GM12874 (cell line): ENCODE data around the gene SAMD4A.

ENCODE experiments used
- TF ChIP-seq, protein P1 (sequence below): IDR thresholded peaks from 2 replicates; pipeline ENCODE4 v1.5.1; 2011; ENCODE audit warnings: low read depth, mild to moderate bottlenecking, control low read depth, low read length, moderate library complexity; ENCODE audit not compliant: insufficient read depth

The SAMD4A gene

DNA sequence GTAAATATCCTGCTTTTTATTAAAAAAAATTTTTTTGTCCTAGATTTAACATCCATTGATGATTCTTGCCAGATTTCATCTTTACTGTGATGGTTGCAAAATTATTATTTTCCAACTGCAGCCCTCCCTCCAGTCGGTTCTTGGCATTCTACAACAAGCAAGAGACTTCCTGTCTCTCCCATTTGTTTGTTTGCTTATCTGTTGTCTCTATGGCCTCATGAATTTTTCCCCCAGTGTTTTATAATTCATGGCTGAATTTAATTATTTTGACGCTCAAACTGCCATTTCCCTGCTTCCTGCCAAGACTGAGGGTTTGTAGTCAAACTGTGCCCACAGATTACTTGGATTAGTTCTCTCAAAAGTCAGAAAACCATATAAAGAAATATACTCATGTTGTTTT lies 31.3 kb upstream of the SAMD4A start:
- TF ChIP-seq, protein P1, sequence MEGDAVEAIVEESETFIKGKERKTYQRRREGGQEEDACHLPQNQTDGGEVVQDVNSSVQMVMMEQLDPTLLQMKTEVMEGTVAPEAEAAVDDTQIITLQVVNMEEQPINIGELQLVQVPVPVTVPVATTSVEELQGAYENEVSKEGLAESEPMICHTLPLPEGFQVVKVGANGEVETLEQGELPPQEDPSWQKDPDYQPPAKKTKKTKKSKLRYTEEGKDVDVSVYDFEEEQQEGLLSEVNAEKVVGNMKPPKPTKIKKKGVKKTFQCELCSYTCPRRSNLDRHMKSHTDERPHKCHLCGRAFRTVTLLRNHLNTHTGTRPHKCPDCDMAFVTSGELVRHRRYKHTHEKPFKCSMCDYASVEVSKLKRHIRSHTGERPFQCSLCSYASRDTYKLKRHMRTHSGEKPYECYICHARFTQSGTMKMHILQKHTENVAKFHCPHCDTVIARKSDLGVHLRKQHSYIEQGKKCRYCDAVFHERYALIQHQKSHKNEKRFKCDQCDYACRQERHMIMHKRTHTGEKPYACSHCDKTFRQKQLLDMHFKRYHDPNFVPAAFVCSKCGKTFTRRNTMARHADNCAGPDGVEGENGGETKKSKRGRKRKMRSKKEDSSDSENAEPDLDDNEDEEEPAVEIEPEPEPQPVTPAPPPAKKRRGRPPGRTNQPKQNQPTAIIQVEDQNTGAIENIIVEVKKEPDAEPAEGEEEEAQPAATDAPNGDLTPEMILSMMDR, result no peak

DNA sequence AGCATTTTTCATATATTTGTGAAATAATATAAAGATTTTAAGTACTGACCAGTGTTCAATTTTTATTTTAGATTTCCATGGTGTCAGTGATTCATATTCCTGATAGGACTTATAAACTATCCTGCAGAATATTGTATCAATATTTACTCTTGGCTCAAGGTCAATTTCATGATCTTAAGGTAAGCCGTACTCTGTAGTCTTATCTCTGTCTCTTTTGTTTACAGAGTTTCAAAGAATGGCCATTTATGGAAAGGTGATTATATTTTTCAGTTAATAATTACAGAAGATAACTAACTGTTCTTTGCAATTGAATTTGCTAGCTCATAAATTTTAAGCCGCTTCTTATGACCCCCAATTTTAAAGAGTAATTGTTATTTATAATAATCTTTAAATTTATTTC lies 29.3 kb upstream of the SAMD4A start:
- TF ChIP-seq, protein P1, result no peak

DNA sequence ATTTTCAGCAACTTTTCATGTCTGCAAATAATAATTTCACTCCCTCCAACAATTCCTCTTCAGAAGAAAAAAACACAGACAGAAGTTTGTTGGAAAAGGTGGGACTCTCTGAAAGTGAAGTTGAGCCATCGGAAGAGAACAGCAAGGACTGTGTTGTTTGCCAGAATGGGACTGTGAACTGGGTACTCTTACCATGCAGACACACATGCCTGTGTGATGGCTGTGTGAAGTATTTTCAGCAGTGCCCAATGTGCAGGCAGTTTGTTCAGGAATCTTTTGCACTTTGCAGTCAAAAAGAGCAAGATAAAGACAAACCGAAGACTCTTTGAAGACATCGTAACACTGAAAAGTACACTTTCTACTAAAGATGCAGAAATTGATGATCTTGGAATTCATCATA lies 28.9 kb upstream of the SAMD4A start:
- TF ChIP-seq, protein P1, result no peak

DNA sequence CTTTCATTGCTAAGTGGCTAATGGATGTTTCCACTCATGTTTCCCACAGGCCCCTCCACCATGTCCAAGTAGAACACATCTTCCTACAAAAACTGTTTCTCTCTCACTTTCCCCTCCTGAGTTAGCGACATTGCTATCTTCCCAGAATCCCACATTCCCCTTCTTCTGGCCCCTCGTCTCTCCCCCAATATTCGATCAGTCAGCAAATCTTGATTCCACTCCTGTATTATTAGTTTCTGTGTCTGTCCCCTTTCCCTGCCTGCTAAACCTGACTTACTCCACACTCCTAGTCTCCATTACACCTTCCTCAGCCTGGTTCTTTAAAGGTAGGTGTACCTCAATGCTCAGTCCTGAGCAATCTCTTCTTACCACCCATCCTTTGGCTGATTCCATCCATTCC lies 19.3 kb upstream of the SAMD4A start:
- TF ChIP-seq, protein P1, result no peak

DNA sequence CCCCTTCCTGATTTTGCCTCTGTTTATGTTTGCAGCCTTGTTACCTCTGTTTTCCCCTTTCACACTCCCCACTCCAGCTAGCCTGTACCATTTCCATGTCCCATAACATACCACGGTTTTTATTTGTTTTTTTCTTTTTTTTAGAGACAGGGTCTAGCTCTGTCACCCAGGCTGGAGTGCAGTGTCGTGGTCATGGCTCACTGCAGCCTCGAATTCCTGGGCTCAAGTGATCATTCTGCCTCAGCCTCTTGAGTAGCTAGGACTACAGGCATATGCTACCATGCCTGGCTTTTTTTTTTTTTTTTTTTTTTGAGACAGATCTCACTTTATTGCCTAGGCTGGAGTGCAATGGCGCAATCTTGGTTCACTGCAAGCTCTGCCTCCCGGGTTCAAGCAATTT lies 18.4 kb upstream of the SAMD4A start:
- TF ChIP-seq, protein P1, result no peak

DNA sequence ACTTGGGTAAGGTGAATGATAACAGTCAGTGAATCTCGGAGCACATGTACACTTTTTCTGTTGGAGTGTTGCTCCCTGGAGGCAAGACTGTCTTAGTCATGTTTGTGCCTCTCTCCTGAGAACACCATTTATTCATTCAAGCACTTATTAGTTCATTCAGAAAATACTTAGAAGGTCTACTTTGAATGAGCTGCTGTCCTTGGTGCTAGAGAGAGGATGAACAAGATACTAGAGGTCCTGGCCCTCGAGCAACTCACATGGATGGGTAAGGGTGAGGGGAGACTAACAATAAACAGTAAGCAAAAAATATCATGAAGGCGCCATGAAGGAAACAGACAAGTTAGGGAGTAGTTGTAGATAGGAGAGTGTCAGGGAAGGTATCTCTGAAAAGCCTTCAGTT lies 17.1 kb upstream of the SAMD4A start:
- TF ChIP-seq, protein P1, result no peak

DNA sequence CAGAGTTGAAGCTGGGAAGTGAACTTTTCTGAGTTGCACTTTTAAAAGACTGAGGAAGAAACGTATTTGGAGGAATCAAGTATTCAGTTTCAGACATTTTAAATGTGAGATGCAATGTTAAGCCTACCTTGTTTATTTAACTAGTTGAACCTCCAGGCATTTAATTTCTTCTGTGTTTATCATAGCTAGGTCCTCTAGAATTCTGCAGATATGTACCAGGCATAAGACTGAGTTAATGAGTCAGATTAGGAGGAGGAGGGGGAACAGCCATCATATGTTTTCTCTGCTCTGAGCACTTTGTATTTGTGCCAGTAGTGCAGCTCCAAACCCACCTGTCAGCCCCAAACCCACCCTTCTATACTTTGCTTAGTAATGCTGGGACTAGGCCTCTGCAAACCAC lies 16.4 kb upstream of the SAMD4A start:
- TF ChIP-seq, protein P1, result no peak

DNA sequence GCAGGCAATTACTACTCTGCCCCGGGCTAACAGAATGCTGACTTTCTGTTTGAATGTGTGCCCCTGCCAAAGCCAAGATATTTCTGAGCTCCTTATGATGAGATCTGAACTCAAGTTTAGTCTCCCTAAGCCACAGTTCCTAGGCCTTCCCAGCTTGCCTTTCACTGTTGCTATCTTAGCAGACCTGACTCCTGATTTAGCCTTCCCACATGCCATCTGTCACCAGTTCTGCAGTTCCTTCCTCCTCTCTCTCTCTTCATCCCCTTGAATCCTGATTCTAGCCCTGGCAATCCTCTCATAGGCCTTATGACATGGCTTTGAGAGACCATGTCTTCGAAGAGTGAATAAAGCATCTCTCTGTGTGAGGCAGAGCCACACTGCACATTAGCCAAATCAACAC lies 12.5 kb upstream of the SAMD4A start:
- TF ChIP-seq, protein P1, result no peak
